ENCODE results near the gene ENDOD1. TPM values are rescaled to one million over a fixed set of nuclear protein-coding genes. Genes with fewer than 3 reads are reported as not detected.
"Not testable (repeated sequence)": the region's sequence is repeated elsewhere in the genome, so short reads cannot be mapped to it uniquely, and the experiment has no call there.

ENDOD1 gene
- total RNA-seq, 4 donors from 2014 or later, result 106 to 210 (median 154) TPM

DNA sequence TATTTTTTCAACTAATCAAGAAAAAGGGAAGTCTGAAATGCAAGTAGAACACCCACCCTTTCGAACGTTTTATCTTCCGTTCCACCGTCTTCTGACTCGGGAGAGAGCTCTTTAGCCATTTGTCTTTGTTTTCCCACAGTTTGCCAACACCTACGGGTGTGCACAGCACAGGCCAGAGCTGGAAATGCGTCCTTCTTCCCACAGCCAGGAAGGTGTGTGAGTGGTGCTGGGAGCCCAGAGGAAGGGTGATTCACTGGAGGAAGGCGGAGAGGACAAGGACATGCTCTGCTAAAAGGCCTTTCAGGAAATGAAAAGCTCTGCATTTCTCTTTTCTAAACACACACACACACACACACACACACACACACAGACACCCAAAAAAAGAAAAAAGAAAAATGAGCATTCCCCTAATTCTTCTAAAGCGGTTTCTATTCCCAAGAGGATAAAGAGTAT, 18.5 kb downstream of the ENDOD1 start:
- Histone ChIP-seq H3K27ac (peak overlapping the region in 3 of 4 donors; percentile 67 to 82 (median 78)), H3K4me1 (peaks cover 0 to 67% (median 31%) of the 10 kb centered on the region in 4 donors), H3K36me3 (peaks cover 0 to 11% (median 2%) of the 10 kb centered on the region in 3 donors), H3K27me3 (no peaks in the 10 kb centered on the region), H3K4me3 (peak overlapping the region in 1 of 4 donors; percentile 3), H3K9me3 (no peaks in the 10 kb centered on the region)
- TF ChIP-seq, protein P1, sequence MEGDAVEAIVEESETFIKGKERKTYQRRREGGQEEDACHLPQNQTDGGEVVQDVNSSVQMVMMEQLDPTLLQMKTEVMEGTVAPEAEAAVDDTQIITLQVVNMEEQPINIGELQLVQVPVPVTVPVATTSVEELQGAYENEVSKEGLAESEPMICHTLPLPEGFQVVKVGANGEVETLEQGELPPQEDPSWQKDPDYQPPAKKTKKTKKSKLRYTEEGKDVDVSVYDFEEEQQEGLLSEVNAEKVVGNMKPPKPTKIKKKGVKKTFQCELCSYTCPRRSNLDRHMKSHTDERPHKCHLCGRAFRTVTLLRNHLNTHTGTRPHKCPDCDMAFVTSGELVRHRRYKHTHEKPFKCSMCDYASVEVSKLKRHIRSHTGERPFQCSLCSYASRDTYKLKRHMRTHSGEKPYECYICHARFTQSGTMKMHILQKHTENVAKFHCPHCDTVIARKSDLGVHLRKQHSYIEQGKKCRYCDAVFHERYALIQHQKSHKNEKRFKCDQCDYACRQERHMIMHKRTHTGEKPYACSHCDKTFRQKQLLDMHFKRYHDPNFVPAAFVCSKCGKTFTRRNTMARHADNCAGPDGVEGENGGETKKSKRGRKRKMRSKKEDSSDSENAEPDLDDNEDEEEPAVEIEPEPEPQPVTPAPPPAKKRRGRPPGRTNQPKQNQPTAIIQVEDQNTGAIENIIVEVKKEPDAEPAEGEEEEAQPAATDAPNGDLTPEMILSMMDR (IDR thresholded peaks at IDR 0.05), result no peak
- peak in 1 of 2 donors; percentile 36 for TF ChIP-seq EP300 (IDR thresholded peaks at IDR 0.05)
- peak in 1 of 2 donors; percentile 23 for DNase-seq (ENCODE audit: low spot score in 2 of 2)
- 28 to 34% methylated on average over 9 of the region's 9 CpGs for WGBS, 2 donors

- no peak overlapping the region for H3K4me3 ChIP-seq
- peaks cover 0 to 60% (median 31%) of the 10 kb centered on the region in 4 donors for H3K4me1 ChIP-seq
- H3K9me3 ChIP-seq, result no peaks in the 10 kb centered on the region
- DNase-seq (ENCODE audit: low spot score in 2 of 2), result no peak
- 26 to 31% methylated on average over 6 of the region's 6 CpGs for WGBS, 2 donors
- TF ChIP-seq EP300 (IDR thresholded peaks at IDR 0.05), result peak in 1 of 2 donors; percentile 25
- TF ChIP-seq POLR2A (IDR thresholded peaks at IDR 0.05), result no peak
- peak overlapping the region in 3 of 4 donors; percentile 40 to 82 (median 78) for H3K27ac ChIP-seq
- H3K27me3 ChIP-seq, result no peaks in the 10 kb centered on the region
- H3K36me3 ChIP-seq, result peaks cover 0 to 11% (median 2%) of the 10 kb centered on the region in 3 donors
Measured at GRCh38 chr11:95108671-95109551, 19.3 kb downstream of the ENDOD1 start.

- H3K27ac ChIP-seq; H3K27me3 ChIP-seq; H3K4me3 ChIP-seq; DNase-seq (ENCODE audit: low spot score in 2 of 2); H3K9me3 ChIP-seq: not testable (repeated sequence)
- 85 to 97% methylated on average over 3 of the region's 3 CpGs for WGBS, 2 donors
- peaks cover 0 to 47% (median 29%) of the 10 kb centered on the region in 4 donors for H3K4me1 ChIP-seq
- peaks cover 0 to 11% (median 2%) of the 10 kb centered on the region in 3 donors for H3K36me3 ChIP-seq
Measured at GRCh38 chr11:95111471-95111870, 21.8 kb downstream of the ENDOD1 start.

DNA sequence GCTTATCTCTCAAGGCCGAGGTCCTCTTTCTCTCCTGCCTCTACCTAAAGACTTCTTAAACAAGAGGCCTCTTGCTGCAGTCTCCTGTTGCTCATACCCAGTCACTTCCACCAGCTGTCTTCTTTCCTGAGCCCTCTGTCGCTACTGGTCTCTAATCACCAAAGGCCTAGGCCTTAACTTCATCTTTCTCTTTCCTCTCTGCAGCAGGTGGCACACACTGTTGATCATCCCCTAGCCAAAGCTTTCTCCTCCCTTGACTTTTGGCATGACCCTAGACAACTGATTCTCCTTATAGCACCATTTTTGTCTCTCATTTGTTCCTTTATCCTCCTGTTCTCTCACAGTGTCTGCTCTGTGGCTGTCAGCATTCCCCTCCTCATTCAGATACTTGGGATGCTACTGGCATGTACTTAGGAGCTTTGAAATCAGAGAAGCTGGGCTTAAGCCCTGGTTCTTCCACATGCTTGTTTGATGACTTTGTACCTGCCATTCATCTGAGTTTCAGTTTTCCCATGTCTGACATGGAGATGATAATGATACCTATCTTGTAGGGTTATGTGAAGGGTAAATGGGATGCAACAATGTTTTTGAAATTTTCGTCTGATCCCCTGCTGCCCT, 22.4 kb downstream of the ENDOD1 start:
- H3K4me3 ChIP-seq, result no peak overlapping the region
- no peak overlapping the region for H3K27ac ChIP-seq
- TF ChIP-seq, protein P1 (IDR thresholded peaks at IDR 0.05), result no peak
- TF ChIP-seq POLR2A (IDR thresholded peaks at IDR 0.05) (no peak), EP300 (IDR thresholded peaks at IDR 0.05) (no peak)
- H3K9me3 ChIP-seq, result no peaks in the 10 kb centered on the region
- H3K27me3 ChIP-seq, result no peaks in the 10 kb centered on the region
- no peak for DNase-seq (ENCODE audit: low spot score in 2 of 2)
- H3K4me1 ChIP-seq, result peaks cover 0 to 43% (median 26%) of the 10 kb centered on the region in 4 donors
- H3K36me3 ChIP-seq, result peaks cover 0 to 11% (median 2%) of the 10 kb centered on the region in 3 donors
- WGBS, 2 donors, result 86 to 92% methylated on average over 3 of the region's 3 CpGs

DNA sequence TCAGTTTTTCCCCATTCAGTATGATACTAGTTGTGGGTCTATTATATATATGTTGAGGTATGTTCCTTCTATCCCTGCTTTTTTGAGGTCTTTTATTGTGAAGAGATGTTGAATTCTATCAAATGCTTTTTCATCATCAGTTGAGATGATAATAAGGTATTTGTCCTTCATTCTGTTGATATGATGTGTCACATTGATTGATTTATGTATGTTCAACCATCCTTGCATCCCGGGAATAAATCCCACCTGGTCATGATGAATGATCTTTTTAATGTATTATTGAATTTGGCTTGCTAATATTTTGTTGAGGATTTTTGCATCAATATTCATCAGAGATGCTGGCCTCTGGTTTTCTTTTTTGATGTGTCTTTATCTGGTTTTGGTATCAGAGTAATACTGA, 26.0 kb downstream of the ENDOD1 start:
- no peak overlapping the region for H3K27ac ChIP-seq
- H3K9me3 ChIP-seq, result peaks cover 0 to 7% (median 0%) of the 10 kb centered on the region in 4 donors
- peaks cover 0 to 28% (median 0%) of the 10 kb centered on the region in 4 donors for H3K4me1 ChIP-seq
- DNase-seq (ENCODE audit: low spot score in 2 of 2), result no peak
- no peaks in the 10 kb centered on the region for H3K27me3 ChIP-seq
- TF ChIP-seq, protein P1 (IDR thresholded peaks at IDR 0.05), result no peak
- TF ChIP-seq POLR2A (IDR thresholded peaks at IDR 0.05) (no peak), EP300 (IDR thresholded peaks at IDR 0.05) (no peak)
- WGBS, 2 donors, result 89 to 98% methylated on average over 1 of the region's 1 CpG
- no peak overlapping the region for H3K4me3 ChIP-seq
- peaks cover 0 to 4% (median 0%) of the 10 kb centered on the region in 3 donors for H3K36me3 ChIP-seq
